ENCODE measurements around the gene GPBAR1. TPM values are rescaled to one million over a fixed set of nuclear protein-coding genes. Genes with fewer than 3 reads are reported as not detected.

Gene GPBAR1
- polyA plus RNA-seq, 1 of the 3 experiments (the other 2 are of a cell fraction), result 0.13 TPM

GRCh38 chr2:218278531-218279360 lies 17.9 kb downstream of the GPBAR1 start (continued):
- TF ChIP-seq ZBTB33 (IDR thresholded peaks at IDR 0.05; ENCODE audit: borderline replicate concordance, low read depth) (no peak), FOSL2 (IDR thresholded peaks at IDR 0.05; ENCODE audit: borderline replicate concordance, low read depth) (no peak), RCOR1 (IDR thresholded peaks at IDR 0.05; ENCODE audit: low read length) (no peak), TAF1 (IDR thresholded peaks at IDR 0.05; ENCODE audit: borderline replicate concordance, low read depth, low read length) (no peak), GABPA (IDR thresholded peaks at IDR 0.05; ENCODE audit: low read depth) (no peak)

GRCh38 chr2:218280260-218280870 lies 19.6 kb downstream of the GPBAR1 start:
- no peak overlapping the region for H2AFZ ChIP-seq (ENCODE audit: low read depth)
- no peaks in the 10 kb centered on the region for H3K9me2 ChIP-seq
- peaks cover 0 to 22% of the 10 kb centered on the region in 2 experiments; a peak in 1 of 4 replicates for H3K4me1 ChIP-seq (ENCODE audit: control insufficient read depth in 1 of 2, insufficient read depth in 2 of 2, low read depth in 1 of 2, low read length in 1 of 2)
- no peak overlapping the region for H3K9ac ChIP-seq
- no peaks in the 10 kb centered on the region for H4K20me1 ChIP-seq (ENCODE audit: insufficient read depth)
- no peak overlapping the region for H3K4me3 ChIP-seq (ENCODE audit: low read depth in 2 of 2, low read length in 1 of 2)
- peaks cover 0 to 16% of the 10 kb centered on the region in 2 experiments for H3K36me3 ChIP-seq (replicated peaks in 1 of 2; ENCODE audit: control insufficient read depth in 1 of 2, insufficient read depth in 2 of 2, low read length in 1 of 2)
- 0 out of 2 replicates have a peak, but pooled peaks cover 3% of the 10 kb centered on the region for H3K79me2 ChIP-seq (ENCODE audit: insufficient read depth)
- H3K27ac ChIP-seq (ENCODE audit: low read depth in 2 of 2, low read length in 1 of 2), result no peak overlapping the region
- 89% methylated on average over 11 of the region's 14 CpGs for WGBS (ENCODE audit: low lambda C conversion rate)
- no peaks in the 10 kb centered on the region for H3F3A ChIP-seq (replicated peaks; ENCODE audit: insufficient read depth)
- CTCF ChIA-PET, result interaction anchor here (1.8 to 2.3 kb wide), 2 partner anchors 8 to 21 kb away, joined by 4 to 10 read pairs; no protein-coding TSS in a partner anchor
- H3K4me2 ChIP-seq, result no peak overlapping the region
- no peaks in the 10 kb centered on the region for H3K27me3 ChIP-seq (ENCODE audit: insufficient read depth)
- no peak for DNase-seq
- POLR2A ChIA-PET, result no interaction called here
- no peaks in the 10 kb centered on the region for H3K9me3 ChIP-seq
- TF ChIP-seq TEAD4 (IDR thresholded peaks at IDR 0.05; ENCODE audit: borderline replicate concordance, insufficient read depth) (no peak), RFX5 (IDR thresholded peaks at IDR 0.05; ENCODE audit: low read length) (no peak), USF2 (IDR thresholded peaks at IDR 0.05; ENCODE audit: borderline replicate concordance, low read depth, low read length) (no peak), MXI1 (IDR thresholded peaks at IDR 0.05; ENCODE audit: low read depth, low read length) (no peak), PBX3 (IDR thresholded peaks at IDR 0.05) (no peak), ZBTB33 (IDR thresholded peaks at IDR 0.05; ENCODE audit: borderline replicate concordance, low read depth) (no peak), RCOR1 (IDR thresholded peaks at IDR 0.05; ENCODE audit: low read length) (no peak), NRF1 (IDR thresholded peaks at IDR 0.05; ENCODE audit: low read depth, low read length) (no peak), GATA2 (CRISPR knock-in tag; IDR thresholded peaks at IDR 0.05) (no peak), TAF1 (IDR thresholded peaks at IDR 0.05; ENCODE audit: borderline replicate concordance, low read depth, low read length) (no peak), MEF2A (IDR thresholded peaks at IDR 0.05; ENCODE audit: borderline replicate concordance, low read depth) (no peak), RXRA (IDR thresholded peaks at IDR 0.05; ENCODE audit: borderline replicate concordance, low read depth) (no peak), EP300 (IDR thresholded peaks at IDR 0.05; ENCODE audit: borderline replicate concordance in 1 of 2, low read depth in 1 of 2, low read length in 1 of 2) (no peak), YY1 (IDR thresholded peaks at IDR 0.05; ENCODE audit: low read depth) (no peak), REST (IDR thresholded peaks at IDR 0.05; ENCODE audit: low read depth, low read length) (no peak), POLR2AphosphoS5 (IDR thresholded peaks at IDR 0.05; ENCODE audit: low read depth, low read length) (no peak), NFIC (IDR thresholded peaks at IDR 0.05; ENCODE audit: borderline replicate concordance) (no peak)

Measured in SK-N-SH (cell line).